ENCODE data around the gene LRRC8B.

GRCh38 chr1:89629146-89629545 lies 104.5 kb downstream of the LRRC8B start:
- no peak for TF ChIP-seq CTCF (optimal IDR thresholded peaks at IDR 0.05 in 1 of 3, IDR thresholded peaks at IDR 0.05 in 1 of 3, conservative IDR thresholded peaks at IDR 0.05 in 1 of 3; ENCODE audit: extremely low read depth in 1 of 3, insufficient read depth in 2 of 3, low read length in 3 of 3)
- no peak for TF ChIP-seq EZH2 (IDR thresholded peaks at IDR 0.05; ENCODE audit: low read length)
